HG03354 (cell line): ENCODE results near the gene TCERG1.
"Not testable (repeated sequence)": the region's sequence is repeated elsewhere in the genome, so short reads cannot be mapped to it uniquely, and the experiment has no call there.

ENCODE experiments used
- ATAC-seq: cut with Tn5 transposase; IDR thresholded peaks from one replicate; pipeline ENCODE4 v1.9.1; 2021; ENCODE audit warnings: mild to moderate bottlenecking; ENCODE audit not compliant: unreplicated experiment, poor library complexity, severe bottlenecking

Gene TCERG1

GRCh38 chr5:146515473-146516150 is 68.5 kb downstream of the TCERG1 start:
- ATAC-seq, result no peak

DNA sequence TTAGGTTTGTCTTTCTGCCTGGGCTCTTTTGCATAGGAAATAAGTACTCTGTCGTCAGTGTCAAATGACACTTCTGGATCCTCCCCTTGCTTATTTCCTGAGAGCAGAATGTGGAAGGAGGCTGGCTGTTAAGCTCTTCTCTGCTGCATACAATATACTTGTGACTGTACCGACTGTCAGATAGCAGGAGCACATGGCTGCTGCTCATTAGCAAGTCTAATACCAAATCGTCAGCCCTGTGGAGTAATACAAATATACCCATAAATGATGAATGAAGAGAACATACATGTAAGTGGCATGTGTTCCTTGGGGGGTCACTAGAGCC is 69.0 kb downstream of the TCERG1 start, which contains the start of gene GPR151:
Gene GPR151, minus strand, starts transcription at position 40 of the 325 bp plus-strand sequence. CDS start 77 bp downstream, outside the sequence.
- no peak for ATAC-seq

DNA sequence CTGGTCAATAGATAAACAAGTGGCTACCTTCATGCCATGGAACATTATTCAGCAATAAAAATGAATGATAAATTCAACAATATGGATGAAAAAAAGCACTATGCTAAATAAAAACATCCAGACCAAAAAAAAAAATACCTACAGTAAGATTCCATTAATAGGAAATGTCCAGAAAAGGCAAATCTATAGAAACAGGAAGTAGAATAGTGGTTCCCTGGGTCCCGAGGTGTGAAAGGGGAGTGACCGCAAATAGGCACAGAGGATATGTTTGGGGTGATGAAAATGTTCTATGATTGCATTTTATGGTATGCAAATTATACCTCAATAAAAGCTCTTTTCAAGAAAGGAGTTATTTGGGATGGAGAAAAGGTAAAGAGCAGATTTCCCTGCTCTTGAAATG is 72.4 kb downstream of the TCERG1 start:
- ATAC-seq, result no peak

DNA sequence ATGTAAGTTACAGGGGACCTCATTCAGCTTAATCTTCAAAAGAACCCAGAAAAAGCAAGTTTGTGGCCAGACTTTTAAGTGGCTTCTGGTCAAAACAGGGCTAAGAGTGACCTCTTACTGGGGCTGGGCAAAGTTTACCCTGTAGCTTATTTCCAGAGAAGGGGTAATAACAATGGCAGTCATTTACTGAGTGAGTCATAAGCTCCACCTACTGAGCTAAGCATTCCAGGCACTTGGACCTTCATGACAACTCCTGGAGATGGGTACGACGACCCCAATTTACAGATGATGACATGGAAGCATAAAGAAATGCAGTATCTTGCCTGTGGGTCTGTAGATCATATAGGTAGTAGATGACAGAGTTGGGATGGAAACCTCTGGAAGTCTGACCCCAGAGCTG is 73.6 kb downstream of the TCERG1 start:
- no peak for ATAC-seq

GRCh38 chr5:146521403-146522106 is 74.4 kb downstream of the TCERG1 start:
- ATAC-seq, result no peak

GRCh38 chr5:146523698-146524097 is 76.6 kb downstream of the TCERG1 start:
- ATAC-seq, result no peak

DNA sequence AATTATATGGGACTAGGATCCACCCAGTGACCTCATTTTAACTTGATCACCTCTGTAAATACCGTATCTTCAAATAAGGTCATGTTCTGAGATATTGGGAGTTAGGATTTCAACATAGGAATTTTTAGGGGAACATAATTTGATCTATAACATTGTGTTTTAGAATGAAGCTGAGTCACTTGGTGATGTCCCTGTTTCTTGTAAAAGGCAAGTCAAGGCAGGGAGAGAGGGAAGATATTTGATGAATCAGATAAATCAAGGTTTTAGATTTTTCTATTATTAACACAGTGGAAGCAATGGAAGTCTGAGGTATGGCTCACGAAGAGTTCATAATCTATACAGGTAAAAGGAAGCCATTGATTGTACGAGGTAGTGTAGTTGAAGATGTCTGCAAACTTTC is 80.7 kb downstream of the TCERG1 start:
- no peak for ATAC-seq

- no peak for ATAC-seq
Observed at GRCh38 chr5:146528236-146528635, 81.1 kb downstream of the TCERG1 start.

GRCh38 chr5:146529984-146530383 is 82.9 kb downstream of the TCERG1 start:
- ATAC-seq, result peak; percentile 69

GRCh38 chr5:146533260-146533857 is 86.2 kb downstream of the TCERG1 start:
- ATAC-seq, result peak; percentile 96

GRCh38 chr5:146533882-146534281 is 86.7 kb downstream of the TCERG1 start:
- ATAC-seq, result no peak

DNA sequence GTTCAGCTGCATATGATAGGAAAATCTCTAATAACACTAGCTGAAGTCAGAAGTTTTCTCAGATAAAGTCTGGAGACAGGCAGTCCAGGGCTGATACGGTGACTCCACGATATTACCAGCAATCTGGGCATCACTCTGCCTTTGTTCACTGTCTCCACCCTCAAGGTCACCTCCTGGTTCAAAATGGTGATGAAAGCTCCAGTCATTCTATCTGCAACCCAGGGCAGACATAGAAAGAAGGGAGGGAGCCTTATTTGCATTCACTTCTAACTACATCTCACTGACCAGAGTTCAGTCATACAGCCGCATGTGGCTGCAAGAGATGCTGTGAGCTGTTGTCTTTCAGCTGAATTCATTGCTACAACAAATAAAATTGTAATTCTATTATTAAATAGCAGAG is 91.3 kb downstream of the TCERG1 start:
- no peak for ATAC-seq

DNA sequence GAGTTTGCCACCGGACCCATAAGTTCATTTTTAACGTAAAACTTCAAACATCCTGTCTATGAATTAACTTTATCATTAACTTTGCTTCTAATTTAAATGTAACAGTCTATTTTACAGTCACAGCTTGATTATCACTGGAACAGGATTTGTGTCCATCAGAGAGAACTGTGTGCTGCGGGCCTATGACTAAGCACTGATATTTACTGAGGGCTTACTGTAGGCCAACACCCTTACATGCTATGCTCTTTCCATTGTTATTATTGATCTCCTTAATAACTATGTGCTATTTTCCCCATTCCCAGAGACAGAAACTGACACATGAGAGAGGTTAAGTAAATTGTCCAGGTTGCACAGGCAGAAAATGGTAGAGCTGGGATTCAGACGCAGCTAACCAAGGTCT is 92.8 kb downstream of the TCERG1 start:
- no peak for ATAC-seq

DNA sequence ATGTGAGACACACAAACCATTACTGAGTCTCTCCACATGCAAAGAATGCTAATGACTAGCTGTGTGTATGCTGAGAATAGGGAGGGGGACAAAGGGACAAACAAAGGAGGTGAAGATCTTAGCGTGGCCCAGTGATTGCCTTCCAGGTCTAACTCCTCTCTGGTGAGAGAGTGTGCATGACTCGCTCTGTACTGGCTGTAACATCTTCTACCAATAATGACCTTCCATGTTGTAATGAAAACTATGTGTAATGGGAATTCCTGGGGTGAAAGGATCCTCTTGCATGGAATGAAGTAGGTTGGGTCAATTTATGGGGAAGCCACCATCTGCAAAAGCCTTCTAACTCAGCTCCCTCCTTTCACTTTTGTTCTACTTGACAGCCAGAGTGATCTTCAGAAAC is 93.3 kb downstream of the TCERG1 start:
- ATAC-seq, result no peak

DNA sequence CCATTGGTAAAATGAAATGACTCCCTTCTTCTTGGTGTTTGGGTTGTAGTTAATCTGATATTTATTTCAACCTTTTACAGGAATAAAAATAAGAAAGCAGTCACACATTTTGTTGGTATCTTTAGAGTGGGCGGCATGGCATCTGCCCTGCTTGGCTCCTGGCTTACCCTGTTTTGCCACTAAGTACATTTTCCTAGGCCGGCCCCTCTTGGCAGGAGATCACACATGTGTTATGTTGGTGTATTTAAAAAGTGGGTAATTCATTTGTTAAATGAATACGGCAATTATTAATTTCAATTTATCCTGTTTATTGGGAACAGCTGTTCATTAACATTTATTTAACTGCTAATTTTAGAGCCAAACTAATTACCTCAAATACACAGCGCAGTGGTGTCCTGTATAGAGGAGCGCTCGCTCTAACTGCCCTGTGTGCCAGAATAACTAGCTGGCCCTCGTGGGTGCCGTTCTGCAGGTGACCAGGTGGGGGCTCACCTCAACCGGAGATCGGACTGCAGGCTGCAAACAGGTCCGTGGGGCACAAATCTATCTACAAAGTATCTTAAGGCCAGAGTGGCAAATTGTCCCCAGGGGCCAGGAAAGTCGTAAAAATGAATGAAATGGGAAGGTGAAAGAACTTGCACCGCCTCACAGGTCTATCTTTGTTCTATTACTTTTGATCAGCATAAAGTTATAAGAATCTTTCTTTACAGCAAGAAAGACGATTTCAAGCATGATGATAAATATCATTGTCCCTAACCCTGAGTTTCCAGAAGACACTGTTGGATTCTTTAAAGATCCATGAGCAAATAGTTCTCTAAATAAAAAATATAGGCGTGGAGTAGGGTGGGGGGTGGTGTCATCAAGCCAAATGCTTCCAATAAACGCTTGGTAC is 95.1 kb downstream of the TCERG1 start:
- peak; percentile 99 for ATAC-seq

DNA sequence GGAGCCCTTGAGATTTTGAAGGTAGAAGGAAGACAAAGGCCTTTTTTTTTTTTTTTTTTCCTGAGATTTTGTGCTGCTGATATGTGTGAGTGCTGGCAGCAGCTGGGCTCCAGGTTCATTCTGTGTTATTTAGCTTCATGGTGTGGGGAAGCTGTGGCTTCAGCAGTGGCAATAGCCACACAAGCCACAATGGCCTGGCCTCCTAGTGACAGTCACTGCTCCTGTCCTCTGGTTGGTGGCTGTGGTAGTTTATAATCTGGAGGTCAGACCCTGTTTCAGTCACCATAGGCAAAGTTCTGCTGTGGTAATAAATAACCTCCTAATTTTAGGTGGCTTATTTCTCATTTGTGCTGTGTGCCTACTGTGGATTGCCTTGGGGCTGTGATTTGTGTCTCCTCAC is 97.1 kb downstream of the TCERG1 start:
- no peak for ATAC-seq

GRCh38 chr5:146548781-146549449 is 101.8 kb downstream of the TCERG1 start:
- ATAC-seq, result no peak

- no peak for ATAC-seq
Observed at GRCh38 chr5:146549615-146550014, 102.5 kb downstream of the TCERG1 start.

DNA sequence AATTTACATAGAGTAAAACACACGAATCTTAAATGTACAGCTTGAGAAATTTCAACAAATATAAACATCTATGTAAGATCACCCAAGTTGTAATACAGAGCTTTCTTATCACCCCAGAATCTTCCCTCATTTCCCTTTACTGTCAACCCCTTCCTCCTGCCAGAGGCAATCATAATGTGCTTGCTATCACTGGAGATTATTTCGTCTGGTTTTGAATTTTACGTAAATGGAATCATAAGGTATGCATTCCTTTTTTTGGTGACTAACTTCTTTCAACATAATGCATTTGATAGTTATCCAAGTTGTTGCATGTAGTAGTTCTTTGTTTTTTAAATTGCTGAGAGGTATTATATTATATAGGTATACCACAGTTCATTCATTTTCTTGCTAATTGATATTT is 106.3 kb downstream of the TCERG1 start:
- ATAC-seq, result no peak

DNA sequence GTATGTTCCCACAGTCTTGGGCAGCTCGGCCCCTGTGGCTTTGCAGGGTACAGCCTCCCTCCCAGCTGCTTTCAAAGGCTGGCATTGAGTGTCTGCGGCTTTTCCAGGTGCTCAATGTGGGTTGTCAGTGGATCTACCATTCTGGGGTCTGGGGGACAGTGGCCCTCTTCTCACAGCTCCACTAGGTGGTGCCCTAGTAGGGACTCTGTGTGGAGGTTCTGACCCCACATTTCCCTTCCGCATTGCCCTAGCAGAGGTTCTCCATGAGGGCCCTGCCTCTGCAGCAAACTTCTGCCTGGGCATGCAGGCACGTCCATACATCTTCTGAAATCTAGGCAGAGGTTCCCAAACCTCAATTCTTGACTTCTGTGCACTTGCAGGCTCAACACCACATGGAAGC is 109.8 kb downstream of the TCERG1 start:
- ATAC-seq, result not testable (repeated sequence)
